ENCODE measurements around the gene MICAL3. TPM values are rescaled to one million over a fixed set of nuclear protein-coding genes. Genes with fewer than 3 reads are reported as not detected.
A peak's percentile ranks its signal among the peaks of the same experiment; 100 is the strongest.

The MICAL3 gene
- polyA plus RNA-seq, 3 donors = 0.23 to 0.84 TPM; not detected in 1

- Histone ChIP-seq H2AFZ (ENCODE audit: insufficient read depth, low read depth, low read length, poor library complexity, severe bottlenecking) (no peak overlapping the region), H3K79me2 (ENCODE audit: insufficient read depth, low read length) (no peaks in the 10 kb centered on the region), H3K9ac (ENCODE audit: insufficient read depth, low read length, poor library complexity, severe bottlenecking) (no peak overlapping the region), H3K4me1 (ENCODE audit: control insufficient read depth in 1 of 2, insufficient read depth in 2 of 2, low read length in 2 of 2) (no peaks in the 10 kb centered on the region), H4K20me1 (ENCODE audit: insufficient read depth, low read length) (no peaks in the 10 kb centered on the region), H3K36me3 (replicated peaks in 1 of 2; ENCODE audit: control insufficient read depth in 1 of 2, insufficient read depth in 2 of 2, low read length in 2 of 2) (no peaks in the 10 kb centered on the region), H3K27me3 (ENCODE audit: control insufficient read depth in 2 of 2, insufficient read depth in 2 of 2, low read length in 2 of 2) (no peaks in the 10 kb centered on the region), H3K4me3 (replicated peaks in 1 of 3; ENCODE audit: low read depth in 2 of 3, low read length in 3 of 3) (no peak overlapping the region), H3K4me2 (replicated peaks; ENCODE audit: extremely low read depth, low read length, poor library complexity, severe bottlenecking) (no peak overlapping the region), H3K27ac (ENCODE audit: low read depth in 1 of 2, low read length in 2 of 2) (no peak overlapping the region), H3K9me3 (replicated peaks in 1 of 2; ENCODE audit: control insufficient read depth in 1 of 2, insufficient read depth in 1 of 2, low read length in 2 of 2) (no peaks in the 10 kb centered on the region)
- no peak overlapping the region for H3K27ac Mint-ChIP-seq
- no peak overlapping the region for H3K4me3 Mint-ChIP-seq
- H3K4me1 Mint-ChIP-seq = peaks cover 8% of the 10 kb centered on the region
- intact Hi-C loops (cut with micrococcal nuclease) = no loop called here
- no peaks in the 10 kb centered on the region for H3K9me3 Mint-ChIP-seq
- WGBS (ENCODE audit: insufficient coverage) = 100% methylated on average over 9 of the region's 10 CpGs
- H3K36me3 Mint-ChIP-seq = peaks cover 2 to 3% of the 10 kb centered on the region in 2 donors
- TF ChIP-seq, protein P1, sequence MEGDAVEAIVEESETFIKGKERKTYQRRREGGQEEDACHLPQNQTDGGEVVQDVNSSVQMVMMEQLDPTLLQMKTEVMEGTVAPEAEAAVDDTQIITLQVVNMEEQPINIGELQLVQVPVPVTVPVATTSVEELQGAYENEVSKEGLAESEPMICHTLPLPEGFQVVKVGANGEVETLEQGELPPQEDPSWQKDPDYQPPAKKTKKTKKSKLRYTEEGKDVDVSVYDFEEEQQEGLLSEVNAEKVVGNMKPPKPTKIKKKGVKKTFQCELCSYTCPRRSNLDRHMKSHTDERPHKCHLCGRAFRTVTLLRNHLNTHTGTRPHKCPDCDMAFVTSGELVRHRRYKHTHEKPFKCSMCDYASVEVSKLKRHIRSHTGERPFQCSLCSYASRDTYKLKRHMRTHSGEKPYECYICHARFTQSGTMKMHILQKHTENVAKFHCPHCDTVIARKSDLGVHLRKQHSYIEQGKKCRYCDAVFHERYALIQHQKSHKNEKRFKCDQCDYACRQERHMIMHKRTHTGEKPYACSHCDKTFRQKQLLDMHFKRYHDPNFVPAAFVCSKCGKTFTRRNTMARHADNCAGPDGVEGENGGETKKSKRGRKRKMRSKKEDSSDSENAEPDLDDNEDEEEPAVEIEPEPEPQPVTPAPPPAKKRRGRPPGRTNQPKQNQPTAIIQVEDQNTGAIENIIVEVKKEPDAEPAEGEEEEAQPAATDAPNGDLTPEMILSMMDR (IDR thresholded peaks at IDR 0.05) = no peak
- no peaks in the 10 kb centered on the region for H3K27me3 Mint-ChIP-seq (ENCODE audit: low read depth in 3 of 3)
- no peak for DNase-seq
Observed at GRCh38 chr22:17868771-17869170, 155.6 kb downstream of the MICAL3 start.

GRCh38 chr22:17867160-17867785 is 157.1 kb downstream of the MICAL3 start:
- no peaks in the 10 kb centered on the region for H3K4me1 ChIP-seq (ENCODE audit: control insufficient read depth in 1 of 2, insufficient read depth in 2 of 2, low read length in 2 of 2)
- no peaks in the 10 kb centered on the region for H3K9me3 ChIP-seq (replicated peaks in 1 of 2; ENCODE audit: control insufficient read depth in 1 of 2, insufficient read depth in 1 of 2, low read length in 2 of 2)
- H3K4me1 Mint-ChIP-seq = peaks cover 13% of the 10 kb centered on the region
- intact Hi-C loops (cut with micrococcal nuclease) = no loop called here
- no peaks in the 10 kb centered on the region for H3K9me3 Mint-ChIP-seq
- H3K4me2 ChIP-seq (replicated peaks; ENCODE audit: extremely low read depth, low read length, poor library complexity, severe bottlenecking) = no peak overlapping the region
- WGBS (ENCODE audit: insufficient coverage) = no CpG with 5 or more reads among the region's 9 CpGs
- H3K4me3 Mint-ChIP-seq = peak overlapping the region in 1 of 2 donors; percentile 23
- no peak overlapping the region for H3K27ac ChIP-seq (ENCODE audit: low read depth in 1 of 2, low read length in 2 of 2)
- H3K36me3 Mint-ChIP-seq = peaks cover 2 to 3% of the 10 kb centered on the region in 2 donors
- H3K27me3 Mint-ChIP-seq (ENCODE audit: low read depth in 3 of 3) = no peaks in the 10 kb centered on the region
- H3K27me3 ChIP-seq (ENCODE audit: control insufficient read depth in 2 of 2, insufficient read depth in 2 of 2, low read length in 2 of 2) = no peaks in the 10 kb centered on the region
- H3K79me2 ChIP-seq (ENCODE audit: insufficient read depth, low read length) = no peaks in the 10 kb centered on the region
- no peak overlapping the region for H2AFZ ChIP-seq (ENCODE audit: insufficient read depth, low read depth, low read length, poor library complexity, severe bottlenecking)
- H4K20me1 ChIP-seq (ENCODE audit: insufficient read depth, low read length) = no peaks in the 10 kb centered on the region
- H3K27ac Mint-ChIP-seq = no peak overlapping the region
- no peak for DNase-seq
- H3K36me3 ChIP-seq (replicated peaks in 1 of 2; ENCODE audit: control insufficient read depth in 1 of 2, insufficient read depth in 2 of 2, low read length in 2 of 2) = no peaks in the 10 kb centered on the region
- TF ChIP-seq, protein P1 (IDR thresholded peaks at IDR 0.05) = no peak
- H3K4me3 ChIP-seq (replicated peaks in 1 of 3; ENCODE audit: low read depth in 2 of 3, low read length in 3 of 3) = no peak overlapping the region
- no peak overlapping the region for H3K9ac ChIP-seq (ENCODE audit: insufficient read depth, low read length, poor library complexity, severe bottlenecking)

Data from CD14-positive monocyte (primary cell).